ENCODE results near the gene BNC2. TPM values are rescaled to one million over a fixed set of nuclear protein-coding genes. Genes with fewer than 3 reads are reported as not detected.

Gene BNC2
- total and polyA plus RNA-seq, 2 of the 4 experiments (the other 2 are of a cell fraction): 15.5 to 45.2 TPM

GRCh38 chr9:16364347-16364746 is 506.1 kb downstream of the BNC2 start:
- H3K36me3 ChIP-seq (ENCODE audit: control insufficient read depth, insufficient read depth, low read length): no peaks in the 10 kb centered on the region
- H4K91ac ChIP-seq (ENCODE audit: insufficient read depth, low read depth, low read length): no peak overlapping the region
- ATAC-seq (ENCODE audit: low read depth) (no peak), DNase-seq (no peak)
- ChIA-PET POLR2A (ENCODE audit: unreplicated experiment) (no interaction called here), CTCF (no interaction called here)
- H2AK5ac ChIP-seq (ENCODE audit: low read depth, low read length): peak overlapping the region; percentile 72; the same call in 1 of the 2 replicates
- H3K79me1 ChIP-seq (ENCODE audit: low read depth in 1 of 2, low read length in 2 of 2): no peaks in the 10 kb centered on the region; a peak in 1 of 4 replicates
- H4K5ac ChIP-seq (ENCODE audit: low read depth, low read length): no peak overlapping the region
- H3K4ac ChIP-seq (ENCODE audit: low read depth, low read length): peak overlapping the region; percentile 17; the same call in 1 of the 2 replicates
- H3K56ac ChIP-seq (ENCODE audit: extremely low read depth, insufficient read depth, low read length): no peak overlapping the region
- peaks cover 17% of the 10 kb centered on the region for H3K9me1 ChIP-seq (ENCODE audit: insufficient read depth, low read length)
- dilution Hi-C loops (cut with HindIII; ENCODE audit: low sequenced_read_pairs, unreplicated experiment): no loop called here
- TF ChIP-seq SMC3 (IDR thresholded peaks at IDR 0.05; ENCODE audit: low read depth, low read length) (no peak), CHD1 (IDR thresholded peaks at IDR 0.05; ENCODE audit: low read depth, low read length) (no peak), RCOR1 (IDR thresholded peaks at IDR 0.05; ENCODE audit: insufficient replicate concordance, low read length) (no peak), RFX5 (IDR thresholded peaks at IDR 0.05; ENCODE audit: low read depth, low read length) (no peak), NFE2L2 (IDR thresholded peaks at IDR 0.05; ENCODE audit: low read depth, low read length) (no peak), MAFK (IDR thresholded peaks at IDR 0.05; ENCODE audit: low read depth, low read length) (no peak), FOS (IDR thresholded peaks at IDR 0.05; ENCODE audit: low read depth, low read length) (no peak), BHLHE40 (IDR thresholded peaks at IDR 0.05; ENCODE audit: low read depth, low read length) (no peak), CEBPB (IDR thresholded peaks at IDR 0.05; ENCODE audit: low read depth, low read length) (no peak), RAD21 (IDR thresholded peaks at IDR 0.05; ENCODE audit: low read length) (no peak), MAZ (IDR thresholded peaks at IDR 0.05; ENCODE audit: borderline replicate concordance, low read depth, low read length) (no peak), POLR2A (IDR thresholded peaks at IDR 0.05; ENCODE audit: low read depth, low read length) (no peak), MXI1 (IDR thresholded peaks at IDR 0.05; ENCODE audit: borderline replicate concordance, low read depth, low read length) (no peak)
- TF ChIP-seq, protein P1, sequence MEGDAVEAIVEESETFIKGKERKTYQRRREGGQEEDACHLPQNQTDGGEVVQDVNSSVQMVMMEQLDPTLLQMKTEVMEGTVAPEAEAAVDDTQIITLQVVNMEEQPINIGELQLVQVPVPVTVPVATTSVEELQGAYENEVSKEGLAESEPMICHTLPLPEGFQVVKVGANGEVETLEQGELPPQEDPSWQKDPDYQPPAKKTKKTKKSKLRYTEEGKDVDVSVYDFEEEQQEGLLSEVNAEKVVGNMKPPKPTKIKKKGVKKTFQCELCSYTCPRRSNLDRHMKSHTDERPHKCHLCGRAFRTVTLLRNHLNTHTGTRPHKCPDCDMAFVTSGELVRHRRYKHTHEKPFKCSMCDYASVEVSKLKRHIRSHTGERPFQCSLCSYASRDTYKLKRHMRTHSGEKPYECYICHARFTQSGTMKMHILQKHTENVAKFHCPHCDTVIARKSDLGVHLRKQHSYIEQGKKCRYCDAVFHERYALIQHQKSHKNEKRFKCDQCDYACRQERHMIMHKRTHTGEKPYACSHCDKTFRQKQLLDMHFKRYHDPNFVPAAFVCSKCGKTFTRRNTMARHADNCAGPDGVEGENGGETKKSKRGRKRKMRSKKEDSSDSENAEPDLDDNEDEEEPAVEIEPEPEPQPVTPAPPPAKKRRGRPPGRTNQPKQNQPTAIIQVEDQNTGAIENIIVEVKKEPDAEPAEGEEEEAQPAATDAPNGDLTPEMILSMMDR (conservative IDR thresholded peaks at IDR 0.05; ENCODE audit: low read depth, low read length): no peak
- TF ChIP-seq, protein P2, sequence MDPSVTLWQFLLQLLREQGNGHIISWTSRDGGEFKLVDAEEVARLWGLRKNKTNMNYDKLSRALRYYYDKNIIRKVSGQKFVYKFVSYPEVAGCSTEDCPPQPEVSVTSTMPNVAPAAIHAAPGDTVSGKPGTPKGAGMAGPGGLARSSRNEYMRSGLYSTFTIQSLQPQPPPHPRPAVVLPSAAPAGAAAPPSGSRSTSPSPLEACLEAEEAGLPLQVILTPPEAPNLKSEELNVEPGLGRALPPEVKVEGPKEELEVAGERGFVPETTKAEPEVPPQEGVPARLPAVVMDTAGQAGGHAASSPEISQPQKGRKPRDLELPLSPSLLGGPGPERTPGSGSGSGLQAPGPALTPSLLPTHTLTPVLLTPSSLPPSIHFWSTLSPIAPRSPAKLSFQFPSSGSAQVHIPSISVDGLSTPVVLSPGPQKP (IDR thresholded peaks at IDR 0.05; ENCODE audit: borderline replicate concordance, low read depth, low read length): no peak
- TF ChIP-seq, protein P3, sequence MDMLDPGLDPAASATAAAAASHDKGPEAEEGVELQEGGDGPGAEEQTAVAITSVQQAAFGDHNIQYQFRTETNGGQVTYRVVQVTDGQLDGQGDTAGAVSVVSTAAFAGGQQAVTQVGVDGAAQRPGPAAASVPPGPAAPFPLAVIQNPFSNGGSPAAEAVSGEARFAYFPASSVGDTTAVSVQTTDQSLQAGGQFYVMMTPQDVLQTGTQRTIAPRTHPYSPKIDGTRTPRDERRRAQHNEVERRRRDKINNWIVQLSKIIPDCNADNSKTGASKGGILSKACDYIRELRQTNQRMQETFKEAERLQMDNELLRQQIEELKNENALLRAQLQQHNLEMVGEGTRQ (IDR thresholded peaks at IDR 0.05; ENCODE audit: low read depth, low read length): no peak
- no peak overlapping the region for H3K14ac ChIP-seq (replicated peaks; ENCODE audit: low read depth, low read length)
- 0 out of 2 replicates have a peak overlapping the region, but pooled peaks have one; percentile 7 for H2BK120ac ChIP-seq (ENCODE audit: low read depth, low read length)
- H2BK15ac ChIP-seq (ENCODE audit: low read depth, low read length): 0 out of 3 replicates have a peak overlapping the region, but pooled peaks have one; percentile 30
- WGBS, 2 experiments (ENCODE audit: extremely low coverage in 2 of 2, insufficient read length in 1 of 2): 93% methylated on average over 3 of the region's 8 CpGs; no CpG with 5 or more reads in 1 of the 2 experiments
- no peaks in the 10 kb centered on the region for H3K9me3 ChIP-seq (ENCODE audit: control insufficient read depth, insufficient read depth, low read length)
- BruUV-seq (replicated peaks): no TSS peak
- H2BK20ac ChIP-seq (ENCODE audit: low read depth, low read length): peak overlapping the region; percentile 3; the same call in 1 of the 2 replicates
- H3K18ac ChIP-seq (ENCODE audit: low read depth, low read length): no peak overlapping the region
- no peak overlapping the region for H3K9ac ChIP-seq (ENCODE audit: low read depth, low read length)
- no peak overlapping the region for H3K4me2 ChIP-seq (ENCODE audit: low read depth, low read length)
- H2AK9ac ChIP-seq (replicated peaks; ENCODE audit: low read depth, low read length, poor library complexity): no peak overlapping the region
- H3K23ac ChIP-seq (ENCODE audit: low read depth, low read length): no peak overlapping the region
- H3K4me3 ChIP-seq (ENCODE audit: insufficient read depth, low read depth, low read length): no peak overlapping the region
- H4K8ac ChIP-seq (ENCODE audit: low read depth in 2 of 2, low read length in 2 of 2): no peak overlapping the region
- no peak overlapping the region for H2BK5ac ChIP-seq (ENCODE audit: low read depth, low read length, poor library complexity, severe bottlenecking)
- intact Hi-C loops (cut with micrococcal nuclease): no loop called here
- no peaks in the 10 kb centered on the region for H4K20me1 ChIP-seq (ENCODE audit: insufficient read depth, low read length)
- no peak overlapping the region for H2AFZ ChIP-seq (replicated peaks; ENCODE audit: low read length, poor library complexity)
- no peaks in the 10 kb centered on the region for H3K27me3 ChIP-seq (ENCODE audit: control insufficient read depth, insufficient read depth, low read length)
- H3K4me1 ChIP-seq (ENCODE audit: control insufficient read depth, insufficient read depth, low read length): peaks cover 10% of the 10 kb centered on the region
- H3K27ac ChIP-seq (ENCODE audit: insufficient read depth, low read length): no peak overlapping the region
- in situ Hi-C loops (cut with MboI; ENCODE audit: low sequenced_read_pairs): no loop called here
